ENCODE measurements around the gene ADAMTS9. TPM values are rescaled to one million over a fixed set of nuclear protein-coding genes. Genes with fewer than 3 reads are reported as not detected.

ADAMTS9 gene
- polyA plus RNA-seq, 1 experiment: 1.1 TPM

DNA sequence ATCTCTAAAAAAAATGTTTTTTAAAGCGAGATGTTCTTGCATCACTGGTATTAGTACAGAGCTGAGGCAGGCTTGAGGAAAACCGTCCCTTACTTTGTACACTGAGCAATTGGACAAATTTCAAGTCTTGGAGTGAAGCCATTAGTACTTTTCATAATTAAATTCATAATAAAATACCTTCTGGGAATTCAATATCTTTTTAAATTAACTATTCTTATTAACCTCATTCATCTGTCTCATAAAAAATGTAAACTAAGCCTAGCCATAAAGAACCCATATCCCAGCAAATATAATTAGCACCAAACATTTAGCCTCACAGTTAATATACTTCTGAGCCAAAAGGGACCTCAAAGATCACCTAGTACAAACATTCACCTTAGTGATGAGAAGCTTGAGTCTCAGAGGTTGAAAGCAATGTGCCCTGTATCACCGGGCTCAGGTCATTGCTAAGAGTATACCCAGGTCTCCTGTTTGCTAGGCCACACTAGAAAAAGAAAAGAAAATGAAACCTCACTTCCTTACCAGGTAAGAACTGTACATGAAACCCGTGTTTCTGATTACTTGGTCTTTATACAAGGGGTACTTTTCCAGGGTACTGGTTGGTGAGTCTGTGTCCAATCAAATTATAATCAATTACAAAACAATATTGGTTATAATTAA is 192.5 kb downstream of the ADAMTS9 start:
- no peak overlapping the region for H3K27ac ChIP-seq (ENCODE audit: low read depth, low read length)
- DNase-seq (ENCODE audit: low read depth, low spot score): no peak
- H3K27me3 ChIP-seq (ENCODE audit: control insufficient read depth, insufficient read depth, low read length): peaks cover 2% of the 10 kb centered on the region
- TF ChIP-seq, protein P1, sequence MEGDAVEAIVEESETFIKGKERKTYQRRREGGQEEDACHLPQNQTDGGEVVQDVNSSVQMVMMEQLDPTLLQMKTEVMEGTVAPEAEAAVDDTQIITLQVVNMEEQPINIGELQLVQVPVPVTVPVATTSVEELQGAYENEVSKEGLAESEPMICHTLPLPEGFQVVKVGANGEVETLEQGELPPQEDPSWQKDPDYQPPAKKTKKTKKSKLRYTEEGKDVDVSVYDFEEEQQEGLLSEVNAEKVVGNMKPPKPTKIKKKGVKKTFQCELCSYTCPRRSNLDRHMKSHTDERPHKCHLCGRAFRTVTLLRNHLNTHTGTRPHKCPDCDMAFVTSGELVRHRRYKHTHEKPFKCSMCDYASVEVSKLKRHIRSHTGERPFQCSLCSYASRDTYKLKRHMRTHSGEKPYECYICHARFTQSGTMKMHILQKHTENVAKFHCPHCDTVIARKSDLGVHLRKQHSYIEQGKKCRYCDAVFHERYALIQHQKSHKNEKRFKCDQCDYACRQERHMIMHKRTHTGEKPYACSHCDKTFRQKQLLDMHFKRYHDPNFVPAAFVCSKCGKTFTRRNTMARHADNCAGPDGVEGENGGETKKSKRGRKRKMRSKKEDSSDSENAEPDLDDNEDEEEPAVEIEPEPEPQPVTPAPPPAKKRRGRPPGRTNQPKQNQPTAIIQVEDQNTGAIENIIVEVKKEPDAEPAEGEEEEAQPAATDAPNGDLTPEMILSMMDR (IDR thresholded peaks at IDR 0.05; ENCODE audit: low read depth, low read length): no peak
- no peaks in the 10 kb centered on the region for H3K9me3 ChIP-seq (ENCODE audit: control insufficient read depth, insufficient read depth, low read length)
- ChIA-PET POLR2A (no interaction called here), CTCF (interaction anchor here (0.6 kb wide), 1 partner anchor 231 kb away, joined by 7 read pairs; no protein-coding TSS in a partner anchor)
- no peak overlapping the region for H3K4me3 ChIP-seq (ENCODE audit: low read depth, low read length)

DNA sequence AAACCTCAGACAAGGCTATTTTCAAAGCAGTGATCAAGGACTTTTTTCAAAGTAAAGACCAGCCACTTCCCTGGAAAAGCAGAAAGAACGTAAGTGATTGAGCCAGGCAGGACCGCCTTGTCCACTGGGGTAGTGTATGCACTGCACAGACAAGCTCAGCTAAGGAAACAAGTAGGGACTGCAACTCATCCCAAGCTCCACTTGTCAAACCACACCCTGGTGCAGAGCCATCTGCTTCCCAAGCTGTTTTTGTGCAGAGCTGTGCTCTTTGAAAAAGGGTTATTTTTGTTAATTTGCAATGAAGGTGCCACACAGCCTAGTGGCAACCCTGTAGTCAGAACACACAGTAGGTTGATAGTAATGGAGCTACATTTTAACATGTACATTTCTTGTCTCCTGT is 193.3 kb downstream of the ADAMTS9 start:
- Histone ChIP-seq H3K27ac (ENCODE audit: low read depth, low read length) (no peak overlapping the region), H3K9me3 (ENCODE audit: control insufficient read depth, insufficient read depth, low read length) (no peaks in the 10 kb centered on the region), H3K4me3 (ENCODE audit: low read depth, low read length) (no peak overlapping the region), H3K27me3 (ENCODE audit: control insufficient read depth, insufficient read depth, low read length) (peaks cover 2% of the 10 kb centered on the region)
- POLR2A ChIA-PET: no interaction called here
- CTCF ChIA-PET: interaction anchor here (0.6 to 2.7 kb wide), 4 partner anchors 10 to 474 kb away, joined by 3 to 11 read pairs (median 6); partner anchors contain the start of gene PSMD6
- DNase-seq (ENCODE audit: low read depth, low spot score): no peak
- TF ChIP-seq, protein P1 (IDR thresholded peaks at IDR 0.05; ENCODE audit: low read depth, low read length): no peak

DNA sequence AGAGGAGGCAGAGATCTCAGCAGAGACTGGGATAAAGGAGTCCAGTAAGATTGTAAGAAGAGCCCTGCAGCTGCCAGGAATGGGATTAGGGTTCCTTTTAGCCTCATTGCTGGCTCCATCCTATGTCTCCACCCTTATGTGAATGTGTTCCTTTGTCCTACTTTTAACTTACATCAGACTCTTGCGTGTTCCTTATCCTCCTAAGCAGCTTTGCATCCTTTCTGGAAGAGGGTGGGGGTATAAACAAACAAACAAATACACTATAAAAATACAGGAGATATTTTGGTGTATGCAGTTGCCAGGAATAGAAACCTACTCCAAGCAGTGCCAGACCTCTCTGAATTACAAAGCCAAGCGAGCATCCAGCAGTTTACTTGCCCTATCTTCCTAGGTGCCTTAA is 194.7 kb downstream of the ADAMTS9 start:
- no peak overlapping the region for H3K4me3 ChIP-seq (ENCODE audit: low read depth, low read length)
- no peak for DNase-seq (ENCODE audit: low read depth, low spot score)
- TF ChIP-seq, protein P1 (IDR thresholded peaks at IDR 0.05; ENCODE audit: low read depth, low read length): no peak
- CTCF ChIA-PET: interaction anchor here (0.6 to 2.7 kb wide), 5 partner anchors 8 to 470 kb away, joined by 3 to 11 read pairs (median 6); partner anchors contain the start of gene PSMD6
- no peak overlapping the region for H3K27ac ChIP-seq (ENCODE audit: low read depth, low read length)
- peaks cover 2% of the 10 kb centered on the region for H3K27me3 ChIP-seq (ENCODE audit: control insufficient read depth, insufficient read depth, low read length)
- no peaks in the 10 kb centered on the region for H3K9me3 ChIP-seq (ENCODE audit: control insufficient read depth, insufficient read depth, low read length)
- POLR2A ChIA-PET: interaction anchor here (0.6 kb wide), 1 partner anchor 339 kb away, joined by 4 read pairs; no protein-coding TSS in a partner anchor

DNA sequence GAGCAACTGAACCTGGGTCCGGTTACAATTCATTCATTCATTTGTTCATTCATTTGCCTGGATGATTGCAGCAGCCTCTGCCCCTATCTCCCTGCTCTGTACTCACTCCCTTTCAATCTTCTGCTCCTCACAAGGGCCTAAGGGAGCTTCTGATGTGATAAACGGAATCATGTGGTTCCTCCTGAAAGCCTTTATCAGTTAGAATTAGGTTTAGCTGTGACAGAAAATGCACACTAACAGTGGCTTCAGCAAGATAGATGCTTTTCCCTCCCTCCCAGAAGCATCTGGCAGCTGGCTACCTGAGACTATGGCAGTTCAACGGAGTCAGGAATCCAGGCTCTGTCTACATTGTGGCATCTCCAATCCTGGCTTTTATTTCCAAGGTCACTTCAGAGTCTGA is 196.0 kb downstream of the ADAMTS9 start:
- Histone ChIP-seq H3K9me3 (ENCODE audit: control insufficient read depth, insufficient read depth, low read length) (no peaks in the 10 kb centered on the region), H3K27ac (ENCODE audit: low read depth, low read length) (no peak overlapping the region), H3K27me3 (ENCODE audit: control insufficient read depth, insufficient read depth, low read length) (peaks cover 2% of the 10 kb centered on the region), H3K4me3 (ENCODE audit: low read depth, low read length) (no peak overlapping the region)
- DNase-seq (ENCODE audit: low read depth, low spot score): no peak
- ChIA-PET POLR2A (no interaction called here), CTCF (interaction anchor here (0.6 to 2.7 kb wide), 5 partner anchors 10 to 469 kb away, joined by 3 to 11 read pairs (median 4); partner anchors contain the start of gene PSMD6)
- TF ChIP-seq, protein P1 (IDR thresholded peaks at IDR 0.05; ENCODE audit: low read depth, low read length): no peak

DNA sequence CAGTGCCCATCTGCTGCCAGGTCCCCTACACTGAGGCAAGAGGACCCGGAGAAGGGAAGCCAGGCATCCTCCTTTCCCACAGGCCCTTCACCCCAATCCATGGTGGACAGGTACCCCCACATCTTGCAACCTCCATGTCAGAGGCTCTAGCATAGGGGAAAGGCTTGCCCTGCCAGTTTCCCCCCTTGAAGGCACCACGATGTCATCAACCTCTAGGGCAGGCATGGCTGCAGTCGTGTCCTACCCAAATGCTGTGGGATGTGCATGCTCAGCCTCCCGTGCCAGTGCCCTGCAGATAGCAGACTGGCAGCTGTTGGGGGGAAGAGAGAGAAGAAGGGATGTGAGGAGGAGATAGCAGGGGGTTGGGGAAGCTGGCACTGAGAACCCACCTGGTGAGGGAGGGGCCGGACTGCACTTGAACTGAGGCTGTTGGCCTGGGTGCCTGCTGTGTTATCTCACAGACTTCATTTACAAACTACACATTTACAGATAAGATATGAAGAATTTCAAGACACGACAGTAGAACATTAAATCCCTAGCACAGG is 197.5 kb downstream of the ADAMTS9 start:
- peaks cover 2% of the 10 kb centered on the region for H3K27me3 ChIP-seq (ENCODE audit: control insufficient read depth, insufficient read depth, low read length)
- ChIA-PET CTCF (interaction anchor here (1.1 to 1.7 kb wide), 2 partner anchors 460 to 467 kb away, joined by 3 to 8 read pairs; partner anchors contain the start of gene PSMD6), POLR2A (no interaction called here)
- H3K9me3 ChIP-seq (ENCODE audit: control insufficient read depth, insufficient read depth, low read length): no peaks in the 10 kb centered on the region
- no peak overlapping the region for H3K4me3 ChIP-seq (ENCODE audit: low read depth, low read length)
- H3K27ac ChIP-seq (ENCODE audit: low read depth, low read length): no peak overlapping the region
- TF ChIP-seq, protein P1 (IDR thresholded peaks at IDR 0.05; ENCODE audit: low read depth, low read length): no peak
- DNase-seq (ENCODE audit: low read depth, low spot score): no peak

Measured in AG04450 (cell line).